Measurements from ENCODE around the gene AMDHD1. TPM values are rescaled to one million over a fixed set of nuclear protein-coding genes. Genes with fewer than 3 reads are reported as not detected.

AMDHD1 gene
- total and polyA plus RNA-seq, 4 experiments from 2014 or later = 0.29 to 2.3 (median 1.8) TPM; not detected in 1

DNA sequence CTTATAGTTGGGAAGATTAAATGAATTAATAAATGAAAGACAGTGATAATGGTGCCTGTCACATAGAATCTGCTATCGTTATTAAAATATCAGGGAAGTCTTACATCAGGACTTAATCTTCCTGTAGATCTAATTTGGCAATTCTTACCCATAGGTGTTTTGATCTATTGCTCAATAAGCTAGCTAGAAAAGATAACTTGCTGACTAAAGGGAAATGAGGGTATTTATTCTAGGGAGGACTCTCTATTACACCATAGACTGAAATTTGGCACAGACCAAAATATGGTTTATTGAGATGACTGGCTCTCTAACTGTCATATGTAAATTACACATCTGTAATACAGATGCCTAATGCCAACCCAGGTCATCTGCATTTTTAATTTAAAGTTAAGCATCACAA lies 41.6 kb downstream of the AMDHD1 start:
- Histone ChIP-seq H3K27me3 (ENCODE audit: insufficient read depth, low read length) (no peaks in the 10 kb centered on the region), H3K4me3 (ENCODE audit: low read length in 2 of 2) (no peak overlapping the region), H3K27ac (ENCODE audit: low read depth, low read length) (no peak overlapping the region), H3K36me3 (ENCODE audit: insufficient read depth, low read length) (no peaks in the 10 kb centered on the region), H3K4me1 (ENCODE audit: insufficient read depth, low read length) (no peaks in the 10 kb centered on the region), H3K9me3 (ENCODE audit: control insufficient read depth in 1 of 2, low read length in 2 of 2) (no peaks in the 10 kb centered on the region)
- ChIA-PET CTCF (ENCODE audit: partially characterized antibody) (no interaction called here), POLR2A (ENCODE audit: partially characterized antibody) (no interaction called here)
- no peak overlapping the region for H3K4me3 Mint-ChIP-seq
- peaks cover 0 to 7% of the 10 kb centered on the region in 2 donors for H3K36me3 Mint-ChIP-seq
- no peaks in the 10 kb centered on the region for H3K4me1 Mint-ChIP-seq
- intact Hi-C loops (cut with micrococcal nuclease) = no loop called here
- H3K27me3 Mint-ChIP-seq = no peaks in the 10 kb centered on the region
- DNase-seq = no peak
- no peaks in the 10 kb centered on the region for H3K9me3 Mint-ChIP-seq
- no peak overlapping the region for H3K27ac Mint-ChIP-seq

GRCh38 chr12:95986635-95987570 lies 43.8 kb downstream of the AMDHD1 start:
- Mint-ChIP-seq H3K36me3 (peaks cover 0 to 7% of the 10 kb centered on the region in 2 donors), H3K27ac (no peak overlapping the region), H3K4me3 (no peak overlapping the region), H3K4me1 (no peaks in the 10 kb centered on the region), H3K27me3 (no peaks in the 10 kb centered on the region), H3K9me3 (no peaks in the 10 kb centered on the region)
- Histone ChIP-seq H3K9me3 (ENCODE audit: control insufficient read depth in 1 of 2, low read length in 2 of 2) (no peaks in the 10 kb centered on the region), H3K27ac (ENCODE audit: low read depth, low read length) (no peak overlapping the region), H3K27me3 (ENCODE audit: insufficient read depth, low read length) (no peaks in the 10 kb centered on the region), H3K36me3 (ENCODE audit: insufficient read depth, low read length) (no peaks in the 10 kb centered on the region), H3K4me3 (ENCODE audit: low read length in 2 of 2) (no peak overlapping the region), H3K4me1 (ENCODE audit: insufficient read depth, low read length) (no peaks in the 10 kb centered on the region)
- intact Hi-C loops (cut with micrococcal nuclease) = no loop called here
- ChIA-PET POLR2A (ENCODE audit: partially characterized antibody) (no interaction called here), CTCF (ENCODE audit: partially characterized antibody) (interaction anchor here (1.0 kb wide), 1 partner anchor 11 kb away, joined by 3 read pairs; no protein-coding TSS in a partner anchor)
- no peak for DNase-seq

DNA sequence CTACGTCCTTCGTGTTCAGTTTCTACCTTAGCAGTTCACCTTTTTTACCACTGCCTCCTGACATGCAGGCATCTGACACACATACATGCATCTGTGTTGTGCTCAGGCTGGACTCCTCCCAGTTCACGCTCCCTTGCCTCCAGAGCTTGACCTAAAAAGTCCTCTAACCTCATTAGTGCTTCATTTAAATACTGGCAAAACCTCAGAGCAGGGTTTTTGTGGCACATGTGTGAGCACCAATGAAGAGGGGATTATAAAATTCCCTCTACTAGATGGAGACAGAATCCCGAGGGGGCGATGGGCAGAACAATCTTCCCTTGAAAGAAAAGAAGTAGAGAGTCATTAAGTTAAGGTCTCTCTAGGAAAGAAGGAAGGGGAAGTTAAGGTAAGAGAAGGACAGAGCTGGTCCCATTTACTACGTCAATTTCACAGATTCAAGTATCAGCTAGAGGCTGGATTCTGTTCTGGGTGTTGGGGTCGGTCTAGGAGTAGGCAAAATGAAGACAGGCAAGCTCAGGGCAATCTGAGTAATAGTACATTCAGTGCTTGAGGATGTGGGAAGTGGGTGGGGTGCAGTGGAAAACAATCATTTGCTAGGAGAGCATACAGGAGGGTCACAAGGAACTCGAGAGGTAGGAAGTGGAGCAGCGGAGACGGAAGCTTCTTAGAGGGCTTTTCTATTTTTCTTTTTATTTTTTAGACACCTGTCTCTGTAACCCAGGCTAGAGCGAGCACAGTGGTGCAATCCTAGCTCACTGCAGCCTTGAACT lies 45.6 kb downstream of the AMDHD1 start:
- Histone ChIP-seq H3K27ac (ENCODE audit: low read depth, low read length) (no peak overlapping the region), H3K36me3 (ENCODE audit: insufficient read depth, low read length) (no peaks in the 10 kb centered on the region), H3K27me3 (ENCODE audit: insufficient read depth, low read length) (no peaks in the 10 kb centered on the region), H3K4me1 (ENCODE audit: insufficient read depth, low read length) (no peaks in the 10 kb centered on the region), H3K4me3 (ENCODE audit: low read length in 2 of 2) (no peak overlapping the region), H3K9me3 (ENCODE audit: control insufficient read depth in 1 of 2, low read length in 2 of 2) (no peaks in the 10 kb centered on the region)
- no peak for DNase-seq
- ChIA-PET POLR2A (ENCODE audit: partially characterized antibody) (no interaction called here), CTCF (ENCODE audit: partially characterized antibody) (interaction anchor here (1.4 to 3.0 kb wide), 2 partner anchors 11 to 70 kb away, joined by 4 to 27 read pairs; no protein-coding TSS in a partner anchor)
- Mint-ChIP-seq H3K36me3 (peaks cover 0 to 7% of the 10 kb centered on the region in 2 donors), H3K27ac (no peak overlapping the region), H3K9me3 (no peaks in the 10 kb centered on the region), H3K4me3 (no peak overlapping the region), H3K27me3 (no peaks in the 10 kb centered on the region), H3K4me1 (no peaks in the 10 kb centered on the region)
- intact Hi-C loops (cut with micrococcal nuclease) = no loop called here

- H3K27ac ChIP-seq (ENCODE audit: low read depth, low read length) = no peak overlapping the region
- H3K4me1 Mint-ChIP-seq = no peaks in the 10 kb centered on the region
- peaks cover 0 to 7% of the 10 kb centered on the region in 2 donors for H3K36me3 Mint-ChIP-seq
- CTCF ChIA-PET (ENCODE audit: partially characterized antibody) = interaction anchor here (1.4 to 3.0 kb wide), 2 partner anchors 10 to 71 kb away, joined by 4 to 27 read pairs; no protein-coding TSS in a partner anchor
- H3K27me3 Mint-ChIP-seq = no peaks in the 10 kb centered on the region
- H3K4me1 ChIP-seq (ENCODE audit: insufficient read depth, low read length) = no peaks in the 10 kb centered on the region
- H3K9me3 Mint-ChIP-seq = no peaks in the 10 kb centered on the region
- no peaks in the 10 kb centered on the region for H3K36me3 ChIP-seq (ENCODE audit: insufficient read depth, low read length)
- H3K4me3 Mint-ChIP-seq = no peak overlapping the region
- H3K27me3 ChIP-seq (ENCODE audit: insufficient read depth, low read length) = no peaks in the 10 kb centered on the region
- no peak for DNase-seq
- intact Hi-C loops (cut with micrococcal nuclease) = no loop called here
- POLR2A ChIA-PET (ENCODE audit: partially characterized antibody) = no interaction called here
- H3K9me3 ChIP-seq (ENCODE audit: control insufficient read depth in 1 of 2, low read length in 2 of 2) = no peaks in the 10 kb centered on the region
- no peak overlapping the region for H3K27ac Mint-ChIP-seq
- no peak overlapping the region for H3K4me3 ChIP-seq (ENCODE audit: low read length in 2 of 2)
Observed at GRCh38 chr12:95989504-95990123, 46.5 kb downstream of the AMDHD1 start.

DNA sequence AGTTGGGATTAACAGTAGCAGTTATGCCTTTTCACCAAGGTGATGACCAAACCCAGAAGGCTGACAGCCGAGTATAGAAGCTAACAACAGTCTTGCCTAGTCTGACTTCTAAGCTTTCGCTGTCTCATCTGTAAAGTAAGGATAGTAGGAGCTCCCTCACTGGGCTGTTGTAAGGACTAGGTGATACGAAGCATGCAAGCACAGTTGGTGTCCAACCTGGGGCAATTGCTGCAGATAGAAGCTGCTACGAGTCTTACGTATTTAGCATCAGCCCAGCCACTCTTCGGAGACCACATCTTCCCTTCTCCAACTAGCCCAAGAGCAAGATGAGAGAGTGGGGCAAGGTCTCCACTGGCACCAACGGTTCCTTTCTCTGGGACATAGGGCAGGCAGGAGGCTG lies 47.0 kb downstream of the AMDHD1 start:
- POLR2A ChIA-PET (ENCODE audit: partially characterized antibody) = no interaction called here
- H3K4me3 ChIP-seq (ENCODE audit: low read length in 2 of 2) = no peak overlapping the region
- H3K27ac Mint-ChIP-seq = no peak overlapping the region
- H3K36me3 Mint-ChIP-seq = peaks cover 0 to 7% of the 10 kb centered on the region in 2 donors
- no peaks in the 10 kb centered on the region for H3K9me3 Mint-ChIP-seq
- no peaks in the 10 kb centered on the region for H3K27me3 Mint-ChIP-seq
- H3K27me3 ChIP-seq (ENCODE audit: insufficient read depth, low read length) = no peaks in the 10 kb centered on the region
- intact Hi-C loops (cut with micrococcal nuclease) = no loop called here
- CTCF ChIA-PET (ENCODE audit: partially characterized antibody) = interaction anchor here (1.3 to 3.0 kb wide), 2 partner anchors 9 to 73 kb away, joined by 3 to 27 read pairs; no protein-coding TSS in a partner anchor
- DNase-seq = no peak
- no peaks in the 10 kb centered on the region for H3K4me1 ChIP-seq (ENCODE audit: insufficient read depth, low read length)
- H3K27ac ChIP-seq (ENCODE audit: low read depth, low read length) = no peak overlapping the region
- H3K4me3 Mint-ChIP-seq = no peak overlapping the region
- H3K9me3 ChIP-seq (ENCODE audit: control insufficient read depth in 1 of 2, low read length in 2 of 2) = no peaks in the 10 kb centered on the region
- no peaks in the 10 kb centered on the region for H3K36me3 ChIP-seq (ENCODE audit: insufficient read depth, low read length)
- no peaks in the 10 kb centered on the region for H3K4me1 Mint-ChIP-seq

GRCh38 chr12:95993907-95994306 lies 50.8 kb downstream of the AMDHD1 start:
- Histone ChIP-seq H3K4me3 (ENCODE audit: low read length in 2 of 2) (no peak overlapping the region), H3K27me3 (ENCODE audit: insufficient read depth, low read length) (no peaks in the 10 kb centered on the region), H3K9me3 (ENCODE audit: control insufficient read depth in 1 of 2, low read length in 2 of 2) (no peaks in the 10 kb centered on the region), H3K27ac (ENCODE audit: low read depth, low read length) (no peak overlapping the region), H3K36me3 (ENCODE audit: insufficient read depth, low read length) (no peaks in the 10 kb centered on the region), H3K4me1 (ENCODE audit: insufficient read depth, low read length) (no peaks in the 10 kb centered on the region)
- ChIA-PET CTCF (ENCODE audit: partially characterized antibody) (interaction anchor here (1.1 to 7.2 kb wide), 3 partner anchors 33 to 77 kb away, joined by 3 to 196 read pairs (median 4); no protein-coding TSS in a partner anchor), POLR2A (ENCODE audit: partially characterized antibody) (no interaction called here)
- peaks cover 3 to 6% (median 4%) of the 10 kb centered on the region in 4 donors for H3K4me1 Mint-ChIP-seq
- no peak overlapping the region for H3K27ac Mint-ChIP-seq
- no peaks in the 10 kb centered on the region for H3K9me3 Mint-ChIP-seq
- DNase-seq = no peak
- intact Hi-C loops (cut with micrococcal nuclease) = no loop called here
- no peak overlapping the region for H3K4me3 Mint-ChIP-seq
- H3K36me3 Mint-ChIP-seq = peaks cover 2 to 4% of the 10 kb centered on the region in 2 donors
- H3K27me3 Mint-ChIP-seq = no peaks in the 10 kb centered on the region

DNA sequence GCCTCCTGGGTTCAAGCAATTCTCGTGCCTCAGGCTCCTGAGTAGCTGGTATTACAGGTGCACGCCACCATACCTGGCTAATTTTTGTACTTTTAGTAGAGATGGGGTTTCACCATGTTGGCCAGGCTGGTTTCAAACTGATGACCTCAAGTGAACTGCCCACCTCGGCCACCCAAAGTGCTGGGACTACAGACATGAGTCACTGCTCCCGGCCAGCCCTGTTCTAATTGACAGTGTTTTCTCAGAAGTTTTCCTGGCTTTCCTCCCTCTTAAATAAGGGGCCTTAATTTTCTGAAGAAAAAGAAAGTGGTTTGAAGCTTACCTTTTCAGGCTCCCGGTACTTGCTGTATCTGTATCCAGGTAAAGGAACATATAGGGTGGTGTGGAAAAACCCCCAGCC lies 51.3 kb downstream of the AMDHD1 start:
- no peak overlapping the region for H3K27ac ChIP-seq (ENCODE audit: low read depth, low read length)
- DNase-seq = no peak
- no peaks in the 10 kb centered on the region for H3K27me3 Mint-ChIP-seq
- peaks cover 2 to 3% of the 10 kb centered on the region in 2 donors for H3K36me3 Mint-ChIP-seq
- no peaks in the 10 kb centered on the region for H3K9me3 Mint-ChIP-seq
- CTCF ChIA-PET (ENCODE audit: partially characterized antibody) = interaction anchor here (0.7 to 7.2 kb wide), 2 partner anchors 77 to 208 kb away, joined by 4 to 196 read pairs; no protein-coding TSS in a partner anchor
- H3K4me3 ChIP-seq (ENCODE audit: low read length in 2 of 2) = no peak overlapping the region
- H3K27me3 ChIP-seq (ENCODE audit: insufficient read depth, low read length) = no peaks in the 10 kb centered on the region
- H3K4me3 Mint-ChIP-seq = no peak overlapping the region
- no peaks in the 10 kb centered on the region for H3K4me1 ChIP-seq (ENCODE audit: insufficient read depth, low read length)
- H3K9me3 ChIP-seq (ENCODE audit: control insufficient read depth in 1 of 2, low read length in 2 of 2) = no peaks in the 10 kb centered on the region
- H3K27ac Mint-ChIP-seq = no peak overlapping the region
- H3K36me3 ChIP-seq (ENCODE audit: insufficient read depth, low read length) = no peaks in the 10 kb centered on the region
- POLR2A ChIA-PET (ENCODE audit: partially characterized antibody) = no interaction called here
- intact Hi-C loops (cut with micrococcal nuclease) = no loop called here
- H3K4me1 Mint-ChIP-seq = peaks cover 3 to 6% (median 4%) of the 10 kb centered on the region in 4 donors
